Stimulated activated CD8-positive, alpha-beta memory T cell treated with anti-CD3 and anti-CD28 coated beads, Interleukin-4, amount 100 ng/mL, for 24 hours (primary cell): ENCODE results near the gene ATG7.

ENCODE experiments used
- DNase-seq: peaks from one replicate; pipeline ENCODE4 v3.0.0-alpha.2; 2020; ENCODE audit warnings: low read depth

The ATG7 gene

GRCh38 chr3:11539218-11539617 is 267.0 kb downstream of the ATG7 start:
- DNase-seq, result no peak

DNA sequence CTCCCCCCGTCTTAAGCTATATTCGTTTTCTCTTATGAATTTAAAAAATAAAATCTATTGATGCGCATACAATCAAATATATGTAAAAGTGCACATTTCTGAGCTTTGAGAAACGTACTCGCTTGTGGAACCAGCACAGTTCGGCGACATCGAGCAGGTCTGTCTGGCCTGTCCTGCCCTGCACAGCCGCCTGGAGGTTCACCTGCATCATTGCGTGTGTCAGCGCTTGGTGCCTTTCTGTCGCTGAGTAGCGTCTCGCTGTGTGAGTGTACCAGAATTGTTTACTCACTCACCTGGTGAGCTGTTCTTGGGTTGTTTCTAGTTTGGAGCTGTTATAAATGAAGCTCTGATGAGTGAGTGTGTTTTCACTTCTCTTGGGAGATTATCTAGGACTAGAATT is 267.5 kb downstream of the ATG7 start:
- no peak for DNase-seq

- no peak for DNase-seq
These were observed 269.4 kb downstream of the ATG7 start for GRCh38 chr3:11541321-11542303.

DNA sequence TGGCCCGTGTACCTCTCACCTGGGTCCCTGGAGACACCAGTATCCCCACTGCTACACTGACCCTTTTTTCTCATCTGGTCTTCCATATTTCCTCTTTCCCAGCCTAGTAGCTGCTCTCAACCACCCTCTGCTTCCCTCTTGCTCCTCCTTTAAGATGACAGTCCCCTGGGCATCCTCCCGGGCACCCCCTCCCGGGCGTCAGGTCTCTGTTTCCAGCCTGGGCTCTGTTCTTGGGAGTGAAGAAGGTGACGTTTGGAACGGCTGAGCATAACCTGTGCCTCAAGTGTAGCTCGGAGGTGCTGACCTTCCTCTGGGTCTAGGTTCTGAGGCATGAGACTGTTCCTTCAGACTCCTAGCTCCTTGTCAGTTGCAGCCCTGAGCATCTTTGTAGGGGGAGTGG is 270.4 kb downstream of the ATG7 start:
- no peak for DNase-seq

- no peak for DNase-seq
These were observed 271.1 kb downstream of the ATG7 start for GRCh38 chr3:11543141-11543947.

DNA sequence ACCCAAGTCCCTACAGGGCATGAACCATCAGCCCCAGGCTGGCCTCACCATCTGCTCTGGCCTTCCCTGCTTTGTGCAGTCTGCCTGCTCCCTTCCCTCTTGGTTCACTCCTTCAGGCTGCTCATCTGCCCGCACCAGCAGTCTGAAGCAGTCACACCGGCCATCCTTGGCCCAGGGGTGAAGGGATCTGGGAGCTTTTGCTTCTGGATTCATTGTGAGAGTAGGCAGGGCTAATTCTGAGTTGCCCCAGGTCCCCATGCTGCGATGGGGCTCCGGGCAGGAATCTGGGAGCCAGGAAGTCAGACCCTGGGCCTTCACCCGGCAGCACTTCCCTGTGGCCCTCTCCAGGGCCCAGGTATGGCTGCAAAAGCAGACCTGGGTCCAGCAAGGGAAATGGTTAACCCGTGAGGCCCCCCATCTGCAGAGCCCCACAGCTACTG is 271.8 kb downstream of the ATG7 start:
- no peak for DNase-seq

- DNase-seq, result no peak
These were observed 272.4 kb downstream of the ATG7 start for GRCh38 chr3:11544412-11545181.

- no peak for DNase-seq
These were observed 273.1 kb downstream of the ATG7 start for GRCh38 chr3:11545186-11545851.

GRCh38 chr3:11546657-11547302 is 274.6 kb downstream of the ATG7 start:
- DNase-seq, result no peak

- no peak for DNase-seq
These were observed 275.3 kb downstream of the ATG7 start for GRCh38 chr3:11547498-11547897.

- DNase-seq, result no peak
These were observed 276.5 kb downstream of the ATG7 start for GRCh38 chr3:11548721-11549131.

DNA sequence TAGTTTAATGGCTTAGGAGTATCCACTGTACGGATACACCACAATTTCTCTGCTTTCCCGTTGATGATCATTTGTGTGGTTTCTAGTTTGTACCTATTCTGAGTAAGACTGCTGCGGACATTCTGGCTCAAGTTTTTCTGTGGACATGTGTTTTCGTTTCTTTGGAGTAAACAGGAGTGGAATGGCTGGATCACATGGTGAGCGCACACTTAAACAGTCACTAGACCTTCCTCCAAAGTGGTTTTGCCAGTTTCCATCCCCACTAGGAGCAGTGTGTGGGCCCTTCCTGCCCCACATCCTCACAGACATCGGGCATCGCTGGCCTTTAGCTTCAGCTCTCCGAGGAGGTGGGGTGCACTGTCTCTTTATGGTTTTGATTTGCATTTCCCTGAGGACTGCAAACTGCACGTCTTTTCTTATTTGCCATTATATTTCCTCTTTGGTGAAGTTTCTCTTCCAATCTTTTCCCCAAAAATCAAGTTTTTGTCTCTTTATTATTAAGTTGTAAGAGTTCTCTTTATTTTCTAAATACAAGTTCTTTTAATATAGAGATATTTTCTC is 277.5 kb downstream of the ATG7 start:
- no peak for DNase-seq

DNA sequence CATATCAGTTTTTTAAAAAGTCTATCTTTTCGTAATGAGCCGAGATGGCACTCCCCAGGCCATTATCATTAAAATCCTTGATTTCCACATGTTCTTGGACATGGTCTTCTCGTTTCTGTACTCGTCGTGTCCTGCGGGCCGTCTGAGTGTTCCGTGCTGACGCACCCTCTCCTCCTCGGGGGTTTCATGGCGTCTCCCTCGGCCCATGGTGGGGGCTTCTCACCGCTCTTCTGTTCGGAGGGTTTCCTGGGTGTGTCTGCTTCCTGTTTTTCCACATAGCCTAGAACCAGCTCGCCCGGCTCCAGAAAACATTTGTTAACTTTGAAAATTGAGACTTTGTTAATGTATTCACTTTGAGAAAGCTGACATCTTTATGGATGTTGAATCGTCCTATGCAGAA is 278.8 kb downstream of the ATG7 start:
- DNase-seq, result no peak

GRCh38 chr3:11552289-11553264 is 280.4 kb downstream of the ATG7 start:
- DNase-seq, result no peak

DNA sequence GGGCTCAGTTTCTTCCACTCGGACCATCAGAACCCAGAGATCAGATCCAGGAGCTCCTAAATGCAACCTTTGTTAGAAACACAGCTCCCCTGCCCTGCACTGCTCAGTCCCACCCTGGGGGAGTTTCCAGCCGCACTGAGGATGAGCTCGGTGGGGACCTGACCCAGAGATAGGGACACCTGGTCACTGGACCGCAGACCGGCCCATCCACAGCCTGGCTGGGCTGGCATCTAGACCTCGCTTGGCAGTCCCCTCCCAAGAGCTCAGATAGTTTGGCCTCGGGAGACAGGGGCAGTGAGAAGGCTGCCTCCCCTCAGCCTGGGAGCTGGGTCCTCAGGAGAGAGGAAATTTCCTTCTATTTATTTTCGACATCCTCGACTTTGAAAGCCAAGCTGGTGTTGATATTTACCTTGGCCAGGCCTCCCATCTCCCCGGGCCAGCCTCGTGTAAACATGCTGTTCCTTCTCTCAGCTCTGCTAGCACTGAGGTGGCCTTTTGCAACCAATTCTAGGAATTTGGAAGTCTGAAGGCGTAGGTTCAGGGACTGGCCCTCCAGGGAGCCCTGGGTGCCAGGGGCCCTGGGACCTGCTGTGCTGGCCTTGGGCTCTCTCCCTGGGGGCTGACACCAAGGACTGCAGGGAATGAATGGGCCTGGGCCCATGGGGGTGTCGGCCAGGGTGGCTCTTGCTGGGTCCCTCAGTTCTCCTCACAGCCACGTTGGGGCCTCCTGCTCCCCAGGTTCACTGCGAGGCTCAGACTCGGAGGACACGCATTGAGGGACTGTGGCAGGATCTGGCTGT is 281.4 kb downstream of the ATG7 start:
- DNase-seq, result no peak

GRCh38 chr3:11554236-11554610 is 282.0 kb downstream of the ATG7 start:
- no peak for DNase-seq

DNA sequence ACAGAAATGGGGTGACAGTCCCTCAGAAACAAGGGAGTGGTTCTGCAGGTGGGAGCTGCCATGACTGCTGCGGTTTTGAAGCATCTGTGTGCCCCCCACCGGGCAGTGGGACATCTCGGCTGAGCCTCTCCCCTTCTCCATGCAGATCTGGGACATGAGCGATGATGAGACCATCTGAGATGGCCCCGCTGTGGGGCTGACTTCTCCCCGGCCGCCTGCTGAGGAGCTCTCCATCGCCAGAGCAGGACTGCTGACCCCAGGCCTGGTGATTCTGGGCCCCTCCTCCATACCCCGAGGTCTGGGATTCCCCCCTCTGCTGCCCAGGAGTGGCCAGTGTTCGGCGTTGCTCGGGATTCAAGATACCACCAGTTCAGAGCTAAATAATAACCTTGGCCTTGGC is 282.5 kb downstream of the ATG7 start:
- no peak for DNase-seq

- DNase-seq, result no peak
These were observed 283.1 kb downstream of the ATG7 start for GRCh38 chr3:11555211-11555782.
